ENCODE results near the gene SFMBT2. TPM values are rescaled to one million over a fixed set of nuclear protein-coding genes. Genes with fewer than 3 reads are reported as not detected.

The SFMBT2 gene
- total RNA-seq, result 10 to 100 TPM; 50.4 to 70.4 (median 52.2) TPM
- 32.3 TPM for total RNA-seq (2013)

GRCh38 chr10:7410862-7411670, at the start of gene SFMBT2:
Gene SFMBT2 (minus strand): TSS chr10:7411034. CDS start chr10:7381898, 29,136 bp downstream.
- intact Hi-C loops (cut with micrococcal nuclease), result loop anchor here (10.0 kb wide), 2 partner anchors 376 to 996 kb away; no protein-coding TSS in a partner anchor
- TF ChIP-seq CTCF (IDR thresholded peaks at IDR 0.05), result no peak
- H3K9me3 Mint-ChIP-seq, result no peaks in the 10 kb centered on the region
- ATAC-seq (peak; percentile 57 to 66 (median 65)), DNase-seq (peak; percentile 64 to 85)
- H3K27ac ChIP-seq (ENCODE audit: low read length), result no peak within 1 kb of the TSS
- H3K9me3 ChIP-seq (ENCODE audit: control insufficient read depth, insufficient read depth, low read length), result no peaks in the 10 kb centered on the region
- peaks cover 0 to 14% of the 10 kb centered on the region in 2 donors for H3K27me3 Mint-ChIP-seq (ENCODE audit: low read depth in 2 of 2)
- no peaks in the 10 kb centered on the region for H3K36me3 ChIP-seq (ENCODE audit: control insufficient read depth, insufficient read depth, low read length)
- H3K4me3 ChIP-seq (ENCODE audit: low read length), result peak within 1 kb of the TSS; percentile 87
- no peaks in the 10 kb centered on the region for H3K36me3 Mint-ChIP-seq
- peaks cover 48% of the 10 kb centered on the region for H3K4me1 ChIP-seq (ENCODE audit: control insufficient read depth, insufficient read depth, low read length)
- peaks cover 13% of the 10 kb centered on the region for H3K27me3 ChIP-seq (ENCODE audit: control insufficient read depth, insufficient read depth, low read length)
- peak within 1 kb of the TSS; percentile 98 for H3K4me3 Mint-ChIP-seq
- peaks cover 41 to 57% of the 10 kb centered on the region in 2 donors for H3K4me1 Mint-ChIP-seq
- peak within 1 kb of the TSS; percentile 87 to 95 for H3K27ac Mint-ChIP-seq
- WGBS (ENCODE audit: insufficient coverage), result under 1% methylated on average over 63 of the region's 66 CpGs

GRCh38 chr10:7460006-7460405, 49.2 kb upstream of the SFMBT2 start:
- H3K9me3 Mint-ChIP-seq, result no peaks in the 10 kb centered on the region
- no peaks in the 10 kb centered on the region for H3K4me1 ChIP-seq (ENCODE audit: control insufficient read depth, insufficient read depth, low read length)
- H3K27me3 Mint-ChIP-seq (ENCODE audit: low read depth in 2 of 2), result peaks cover 0 to 3% of the 10 kb centered on the region in 2 donors
- H3K4me1 Mint-ChIP-seq, result no peaks in the 10 kb centered on the region
- H3K36me3 Mint-ChIP-seq, result no peaks in the 10 kb centered on the region
- DNase-seq (no peak), ATAC-seq (no peak)
- TF ChIP-seq CTCF (IDR thresholded peaks at IDR 0.05), result no peak
- no peaks in the 10 kb centered on the region for H3K27me3 ChIP-seq (ENCODE audit: control insufficient read depth, insufficient read depth, low read length)
- 98% methylated on average over 6 of the region's 6 CpGs for WGBS (ENCODE audit: insufficient coverage)
- intact Hi-C loops (cut with micrococcal nuclease), result no loop called here
- no peak overlapping the region for H3K27ac Mint-ChIP-seq
- H3K27ac ChIP-seq (ENCODE audit: low read length), result no peak overlapping the region
- H3K4me3 ChIP-seq (ENCODE audit: low read length), result no peak overlapping the region
- H3K9me3 ChIP-seq (ENCODE audit: control insufficient read depth, insufficient read depth, low read length), result no peaks in the 10 kb centered on the region
- H3K36me3 ChIP-seq (ENCODE audit: control insufficient read depth, insufficient read depth, low read length), result no peaks in the 10 kb centered on the region
- H3K4me3 Mint-ChIP-seq, result no peak overlapping the region

DNA sequence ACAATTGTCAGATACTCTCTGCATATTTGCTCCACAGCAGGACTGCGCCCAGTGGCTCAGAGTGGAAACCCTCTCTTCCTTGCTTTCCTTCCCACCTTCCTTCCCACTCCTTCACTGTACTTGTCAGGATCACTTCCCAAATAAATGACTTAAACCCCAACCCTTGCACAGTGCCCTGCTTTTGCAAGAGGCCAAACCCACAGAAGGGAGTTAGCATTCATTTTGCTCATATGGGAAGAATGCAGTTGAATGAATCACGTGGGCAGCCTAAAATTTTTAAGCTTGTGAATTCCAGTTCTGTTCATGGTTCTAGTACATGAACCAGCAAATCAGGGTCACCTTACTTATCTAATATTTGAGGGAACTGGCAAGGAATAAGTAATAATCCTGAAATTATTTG, 47.7 kb upstream of the SFMBT2 start:
- Mint-ChIP-seq H3K36me3 (no peaks in the 10 kb centered on the region), H3K27me3 (ENCODE audit: low read depth in 2 of 2) (peaks cover 0 to 3% of the 10 kb centered on the region in 2 donors), H3K4me1 (no peaks in the 10 kb centered on the region), H3K4me3 (no peak overlapping the region), H3K27ac (no peak overlapping the region), H3K9me3 (no peaks in the 10 kb centered on the region)
- no peak for TF ChIP-seq CTCF (IDR thresholded peaks at IDR 0.05)
- no peaks in the 10 kb centered on the region for H3K9me3 ChIP-seq (ENCODE audit: control insufficient read depth, insufficient read depth, low read length)
- no peaks in the 10 kb centered on the region for H3K4me1 ChIP-seq (ENCODE audit: control insufficient read depth, insufficient read depth, low read length)
- DNase-seq (no peak), ATAC-seq (no peak)
- H3K27ac ChIP-seq (ENCODE audit: low read length), result no peak overlapping the region
- H3K4me3 ChIP-seq (ENCODE audit: low read length), result no peak overlapping the region
- WGBS (ENCODE audit: insufficient coverage), result 90% methylated on average over 2 of the region's 2 CpGs
- no peaks in the 10 kb centered on the region for H3K27me3 ChIP-seq (ENCODE audit: control insufficient read depth, insufficient read depth, low read length)
- intact Hi-C loops (cut with micrococcal nuclease), result no loop called here
- no peaks in the 10 kb centered on the region for H3K36me3 ChIP-seq (ENCODE audit: control insufficient read depth, insufficient read depth, low read length)

All from natural killer cell (primary cell).